ENCODE data around the gene MGAT5.
A peak's percentile ranks its signal among the peaks of the same experiment; 100 is the strongest.

The MGAT5 gene

DNA sequence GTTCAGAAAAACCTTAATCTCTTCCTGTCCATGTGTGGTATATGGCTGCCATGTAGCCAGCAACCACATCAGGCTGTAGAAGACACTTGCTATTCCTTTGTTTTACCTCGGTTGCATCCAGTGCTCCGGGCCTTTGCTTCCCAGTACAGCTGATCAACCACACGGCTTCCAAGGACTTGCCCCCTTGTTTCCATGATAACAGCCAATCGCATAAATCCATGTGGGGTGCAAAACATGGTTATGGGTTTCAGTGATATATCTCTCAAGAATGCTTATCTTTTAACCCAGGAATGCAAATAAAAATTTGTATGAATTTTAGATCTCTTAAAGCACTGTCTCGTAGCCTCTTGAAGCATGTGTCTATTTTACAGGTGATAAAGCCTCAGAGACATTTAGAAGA, 118.3 kb downstream of the MGAT5 start:
- no peak for DNase-seq

GRCh38 chr2:134372611-134373131, 118.8 kb downstream of the MGAT5 start:
- DNase-seq: no peak

DNA sequence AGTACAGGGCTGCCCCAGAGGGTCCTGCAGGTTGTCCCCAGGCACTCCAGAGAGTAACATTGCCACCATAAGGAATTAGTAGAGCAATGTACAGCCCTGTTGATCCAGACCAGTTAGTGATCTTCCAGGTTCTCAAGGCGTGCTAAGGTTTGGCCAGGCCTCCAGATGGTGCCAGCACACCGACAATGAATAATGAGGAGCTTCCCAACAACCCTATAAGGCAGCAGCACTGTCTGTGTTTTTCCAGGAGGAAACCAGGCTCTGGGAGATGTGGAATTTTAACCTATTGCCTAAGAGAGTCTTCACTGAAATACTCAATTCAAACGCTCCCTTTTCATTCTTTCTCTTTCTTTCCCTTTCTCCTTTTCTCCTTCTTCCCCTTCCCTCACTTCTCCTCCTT, 122.1 kb downstream of the MGAT5 start:
- no peak for DNase-seq

GRCh38 chr2:134377730-134378129, 123.9 kb downstream of the MGAT5 start:
- no peak for DNase-seq

GRCh38 chr2:134379293-134379692, 125.4 kb downstream of the MGAT5 start:
- DNase-seq: no peak

- DNase-seq: no peak
Observed at GRCh38 chr2:134379722-134380121, 125.8 kb downstream of the MGAT5 start.

DNA sequence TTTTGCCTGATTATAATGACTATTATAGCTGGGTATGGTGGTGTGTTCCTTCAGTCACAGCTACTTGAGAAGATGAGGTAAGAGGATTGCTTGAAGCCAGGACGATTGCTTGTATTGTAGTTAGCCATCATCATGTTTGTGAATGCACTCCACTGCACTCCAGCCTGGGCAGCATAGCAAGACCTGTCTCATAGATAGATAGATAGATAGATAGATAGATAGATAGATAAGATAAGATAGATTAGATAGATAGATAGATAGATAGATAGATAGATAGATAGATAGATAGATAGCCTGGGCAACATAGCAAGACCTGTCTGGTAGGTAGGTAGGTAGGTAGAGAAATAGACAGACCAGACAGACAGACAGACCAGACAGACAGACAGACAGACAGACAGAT, 127.3 kb downstream of the MGAT5 start:
- no peak for DNase-seq

- no peak for DNase-seq
Observed at GRCh38 chr2:134384131-134384530, 130.3 kb downstream of the MGAT5 start.

- no peak for DNase-seq
Observed at GRCh38 chr2:134385195-134385594, 131.3 kb downstream of the MGAT5 start.

DNA sequence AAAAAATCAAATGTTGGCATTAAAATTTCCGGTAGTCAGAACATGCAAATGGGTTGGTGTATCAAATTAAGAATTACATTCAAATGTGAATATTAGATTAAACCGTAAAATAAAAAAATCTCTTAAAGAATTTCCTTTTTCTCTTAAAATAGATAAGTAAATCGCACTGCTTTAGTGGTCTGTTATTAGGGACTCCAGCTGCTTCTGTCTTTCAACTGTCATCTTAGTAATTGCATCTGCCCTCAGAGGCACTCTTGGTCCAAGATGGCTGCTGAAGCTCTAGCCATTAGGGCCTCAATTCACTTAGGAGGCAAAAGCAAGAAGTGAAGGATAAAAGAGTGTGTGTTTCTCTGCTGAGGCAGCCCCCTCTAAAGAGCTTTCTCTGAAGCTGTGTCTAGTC, 132.4 kb downstream of the MGAT5 start:
- DNase-seq: no peak

- no peak for DNase-seq
Observed at GRCh38 chr2:134389381-134389780, 135.5 kb downstream of the MGAT5 start.

DNA sequence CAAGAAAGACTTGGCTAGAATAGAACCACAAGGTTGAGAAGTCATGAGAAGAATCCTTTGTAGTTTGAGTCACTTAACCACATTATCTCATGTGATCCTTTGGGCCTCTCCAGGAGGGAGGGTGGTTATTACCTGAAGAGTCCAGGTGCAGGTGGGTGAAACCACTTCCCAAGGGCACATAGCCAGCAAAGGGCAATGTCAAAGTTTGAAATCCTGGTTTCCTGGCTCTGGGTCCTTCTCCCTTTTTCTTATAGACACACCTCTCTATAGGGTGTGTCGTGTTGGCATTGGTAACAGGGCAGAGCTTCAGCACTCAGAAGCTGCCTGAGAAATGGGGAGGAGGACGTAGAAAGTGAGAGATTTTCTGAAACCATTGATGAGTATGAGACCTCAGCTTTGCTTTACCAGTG, 137.9 kb downstream of the MGAT5 start:
- DNase-seq: peak; percentile 29

GRCh38 chr2:134392442-134393074, 138.7 kb downstream of the MGAT5 start:
- DNase-seq: no peak

DNA sequence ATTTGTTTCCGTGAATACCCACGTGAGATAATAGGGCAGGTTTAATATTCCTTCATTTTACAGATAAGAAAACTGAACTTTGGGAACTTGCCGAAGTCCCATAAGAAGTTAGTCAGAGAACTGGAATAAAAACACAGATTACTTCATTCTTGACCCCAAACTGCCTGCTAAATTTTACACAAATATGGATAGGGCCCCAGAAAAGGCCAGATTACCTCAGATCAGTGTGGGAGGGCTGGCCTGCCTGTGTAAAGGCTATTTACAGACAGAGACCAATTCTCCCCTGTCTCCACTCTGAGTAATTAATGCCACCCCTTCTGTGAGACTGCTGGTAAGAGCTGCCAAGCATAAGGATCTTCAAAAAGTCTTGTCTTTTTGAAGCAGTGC, 139.2 kb downstream of the MGAT5 start:
- no peak for DNase-seq

DNA sequence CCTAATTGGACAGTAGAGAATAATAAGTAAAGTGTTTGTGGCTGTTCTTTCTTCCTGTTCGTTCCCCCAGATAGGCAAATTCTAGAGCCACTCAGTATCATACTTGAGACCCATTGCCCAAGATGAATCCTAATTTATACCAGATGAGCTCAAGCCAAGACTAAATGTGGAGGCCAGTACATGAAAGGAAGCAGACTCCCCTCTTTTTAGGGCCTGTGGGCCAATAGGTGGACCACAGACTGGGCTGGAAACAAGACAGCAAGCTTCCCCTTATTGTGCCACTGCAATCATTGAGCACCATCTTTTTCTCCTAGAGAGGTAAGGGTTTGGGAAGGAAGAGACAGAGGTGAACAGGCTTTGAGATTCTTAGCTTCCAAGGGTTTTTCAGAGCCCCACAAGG, 141.9 kb downstream of the MGAT5 start:
- no peak for DNase-seq

DNA sequence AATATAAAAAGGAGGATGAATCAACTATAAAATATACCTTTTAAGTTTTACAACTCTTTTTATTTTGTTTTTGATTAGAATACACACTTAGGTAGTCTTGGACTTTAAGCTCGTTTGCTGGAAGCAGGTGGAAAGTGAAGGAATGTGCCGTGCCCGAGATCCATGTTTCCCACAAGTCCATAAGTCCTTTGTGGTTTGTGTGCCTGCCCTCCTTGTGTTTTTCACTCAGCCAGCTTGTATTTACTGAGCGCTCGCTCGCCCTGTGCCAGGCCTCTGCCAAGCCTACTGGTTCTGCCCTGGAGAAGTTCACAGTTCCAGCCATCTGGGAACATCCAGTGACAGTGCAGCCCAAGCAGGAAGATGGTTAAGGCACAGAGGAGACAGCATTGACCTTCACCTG, 142.6 kb downstream of the MGAT5 start:
- DNase-seq: no peak

DNA sequence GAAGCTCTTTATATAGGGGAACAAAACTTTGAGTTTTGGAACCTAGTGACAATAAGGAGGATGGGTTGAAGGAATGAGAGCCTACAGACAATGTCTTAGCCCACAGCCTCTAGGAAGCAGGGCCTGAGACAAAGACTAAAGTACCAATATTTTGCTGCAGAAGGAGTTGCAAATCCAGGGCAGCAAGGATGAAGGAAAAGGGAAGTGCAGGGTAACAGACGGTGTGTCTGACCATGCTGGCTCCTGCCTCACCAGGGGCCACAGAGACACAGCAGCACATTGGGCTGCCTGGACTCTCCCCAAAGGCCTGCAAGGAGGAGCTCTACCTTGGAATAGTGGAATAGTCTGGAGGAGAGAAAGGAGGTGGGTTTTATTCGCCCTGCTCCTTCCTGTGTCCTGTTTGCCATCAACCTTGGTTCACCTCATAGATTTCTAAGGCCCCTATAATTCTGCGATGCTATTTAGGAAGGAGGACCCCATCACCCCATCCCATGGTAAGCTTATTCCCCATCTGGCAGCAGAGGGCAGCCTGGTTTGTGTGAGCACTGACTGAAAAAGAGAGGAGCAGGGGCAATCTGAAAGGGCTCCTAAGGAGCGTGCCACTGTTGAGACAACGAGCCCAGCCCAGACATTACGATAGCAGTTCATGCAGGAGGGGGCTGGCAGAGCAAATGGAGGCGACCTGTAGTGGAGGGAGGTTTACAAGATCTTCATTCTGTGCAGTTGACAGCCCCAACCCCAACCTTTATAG, 143.4 kb downstream of the MGAT5 start:
- DNase-seq: no peak

GRCh38 chr2:134398300-134398699, 144.4 kb downstream of the MGAT5 start:
- DNase-seq: no peak

GRCh38 chr2:134399096-134399495, 145.2 kb downstream of the MGAT5 start:
- no peak for DNase-seq

DNA sequence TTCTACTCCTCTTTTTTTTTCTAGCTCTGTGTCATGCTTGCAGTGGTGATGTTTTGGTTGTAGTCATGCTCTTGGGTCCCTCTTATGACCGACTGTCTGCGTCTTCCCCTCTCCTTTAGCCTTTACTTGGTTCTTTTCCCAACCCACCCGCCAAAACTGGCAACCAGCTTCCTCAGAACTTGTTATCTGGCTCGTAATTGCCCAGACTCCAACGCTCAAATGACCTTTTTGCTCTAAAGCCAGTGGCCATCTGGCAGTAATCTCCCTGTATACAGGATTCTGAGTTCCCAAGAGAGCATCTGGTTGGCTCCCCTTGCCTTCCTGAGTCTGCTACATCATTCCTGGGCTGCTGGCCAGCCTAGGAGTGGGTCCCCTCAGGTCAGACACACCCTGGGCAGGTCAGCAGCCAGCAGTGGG, 147.2 kb downstream of the MGAT5 start:
- DNase-seq: no peak

GRCh38 chr2:134401789-134402188, 147.9 kb downstream of the MGAT5 start:
- DNase-seq: no peak

DNA sequence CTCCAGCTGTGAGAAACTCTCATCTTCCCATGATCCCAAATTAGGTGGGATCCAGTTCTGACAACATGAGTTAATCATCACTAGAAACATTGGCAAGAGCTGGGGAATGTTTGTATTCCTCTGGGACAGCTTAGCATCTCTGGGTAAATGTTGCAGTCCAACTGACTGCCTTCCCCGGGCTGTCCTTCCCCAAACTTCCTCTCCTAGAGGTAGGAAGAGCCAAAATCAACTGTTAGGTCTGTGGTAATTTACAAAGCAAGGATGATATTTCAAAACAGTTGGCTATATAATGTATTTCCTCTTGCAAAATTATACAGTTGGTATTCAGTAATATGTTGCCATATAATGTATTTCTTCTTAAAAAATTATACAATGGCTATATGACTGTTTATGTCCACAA, 148.5 kb downstream of the MGAT5 start:
- DNase-seq: no peak

- DNase-seq: no peak
Observed at GRCh38 chr2:134405611-134406081, 151.8 kb downstream of the MGAT5 start.

- no peak for DNase-seq
Observed at GRCh38 chr2:134406311-134406710, 152.4 kb downstream of the MGAT5 start.

DNA sequence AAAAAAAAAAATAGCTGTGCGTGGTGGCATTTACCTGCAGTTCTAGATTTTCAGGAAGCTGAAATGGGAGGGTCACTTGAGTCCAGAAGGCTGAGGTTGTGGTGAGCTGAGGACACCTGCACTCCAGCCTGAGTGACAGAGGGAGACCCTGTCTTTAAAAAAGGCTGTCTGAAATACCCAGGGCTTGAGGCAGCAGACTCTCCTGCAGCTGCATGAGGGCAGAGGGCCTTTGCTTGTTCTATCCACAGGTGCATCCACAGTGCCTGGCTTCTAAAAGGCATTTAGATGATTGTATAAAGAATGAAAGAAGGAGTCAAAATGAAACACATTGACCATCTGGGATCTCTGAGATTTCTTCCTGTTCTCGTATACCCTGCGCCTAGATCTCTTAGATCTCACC, 152.9 kb downstream of the MGAT5 start:
- DNase-seq: no peak

Data from NCI-H510A (cell line).